ENCODE measurements around the gene ETV7.

DNA sequence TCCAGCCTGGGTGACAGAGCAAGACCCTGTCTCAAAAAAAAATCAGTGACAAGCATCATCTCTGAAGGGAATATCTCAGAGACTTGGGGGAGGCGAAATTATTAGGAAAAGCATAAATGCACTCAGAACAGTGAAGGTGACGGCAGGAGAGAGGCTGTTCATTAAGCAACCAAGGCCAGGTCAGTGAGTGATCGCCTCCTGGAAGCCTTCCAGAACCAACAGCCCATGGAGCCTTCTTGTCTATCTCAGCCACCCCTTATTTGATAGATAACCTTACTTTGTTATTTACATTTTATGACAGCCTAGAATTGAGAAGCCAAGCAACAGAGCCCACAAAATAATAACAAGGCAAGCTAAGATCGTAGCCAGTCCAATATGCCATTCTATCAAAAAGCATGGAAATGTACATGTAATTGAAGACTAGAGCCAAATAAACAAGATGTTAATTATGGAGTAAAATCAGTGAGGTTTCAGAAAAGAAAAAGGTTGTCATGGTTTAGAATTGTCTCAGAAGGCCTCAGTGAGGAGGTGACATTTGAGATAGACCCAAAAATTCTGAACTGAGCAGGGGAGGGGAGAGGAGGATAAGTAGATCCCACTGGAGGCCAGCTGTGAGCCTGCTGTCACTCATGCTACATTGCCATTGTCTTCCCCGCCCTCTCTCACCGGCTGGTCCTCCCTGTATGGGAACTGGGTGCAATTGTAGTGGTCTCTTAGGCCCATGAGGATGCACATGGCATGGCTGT is 68.6 kb downstream of the ETV7 start:
- TF ChIP-seq, protein P1, sequence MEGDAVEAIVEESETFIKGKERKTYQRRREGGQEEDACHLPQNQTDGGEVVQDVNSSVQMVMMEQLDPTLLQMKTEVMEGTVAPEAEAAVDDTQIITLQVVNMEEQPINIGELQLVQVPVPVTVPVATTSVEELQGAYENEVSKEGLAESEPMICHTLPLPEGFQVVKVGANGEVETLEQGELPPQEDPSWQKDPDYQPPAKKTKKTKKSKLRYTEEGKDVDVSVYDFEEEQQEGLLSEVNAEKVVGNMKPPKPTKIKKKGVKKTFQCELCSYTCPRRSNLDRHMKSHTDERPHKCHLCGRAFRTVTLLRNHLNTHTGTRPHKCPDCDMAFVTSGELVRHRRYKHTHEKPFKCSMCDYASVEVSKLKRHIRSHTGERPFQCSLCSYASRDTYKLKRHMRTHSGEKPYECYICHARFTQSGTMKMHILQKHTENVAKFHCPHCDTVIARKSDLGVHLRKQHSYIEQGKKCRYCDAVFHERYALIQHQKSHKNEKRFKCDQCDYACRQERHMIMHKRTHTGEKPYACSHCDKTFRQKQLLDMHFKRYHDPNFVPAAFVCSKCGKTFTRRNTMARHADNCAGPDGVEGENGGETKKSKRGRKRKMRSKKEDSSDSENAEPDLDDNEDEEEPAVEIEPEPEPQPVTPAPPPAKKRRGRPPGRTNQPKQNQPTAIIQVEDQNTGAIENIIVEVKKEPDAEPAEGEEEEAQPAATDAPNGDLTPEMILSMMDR (IDR thresholded peaks at IDR 0.05; ENCODE audit: borderline replicate concordance, extremely low read depth, low read length, poor library complexity, severe bottlenecking), result no peak
- TF ChIP-seq EZH2 (IDR thresholded peaks at IDR 0.05; ENCODE audit: borderline replicate concordance, low read depth, low read length, severe bottlenecking), result no peak

Measured in DND-41 (cell line).